IMR-90 (cell line): ENCODE measurements around the gene SLC47A2. TPM values are rescaled to one million over a fixed set of nuclear protein-coding genes. Genes with fewer than 3 reads are reported as not detected.

Source experiments
- ATAC-seq: fragments of 200-7000 bp; cut with Tn5 transposase; 2 replicates; pipeline ENCODE4 v1.9.1; 2020; ENCODE audit warnings: low read depth, mild to moderate bottlenecking, moderate library complexity
- BruUV-seq: library from RNA; stranded (reverse); fragments of 400-500 nt; replicated peaks from 2 replicates; lab custom pipeline; 2021; lab: Mats Ljungman, UMichigan
- CTCF ChIA-PET: fragments of 300-600 bp; formaldehyde crosslinking; extraction: SDS; loops from one replicate; lab custom pipeline; 2021; ENCODE audit warnings: antibody characterized with exemption; lab: Yijun Ruan, JAX
- POLR2A ChIA-PET: fragments of 300-600 bp; sonication (Branson Sonifier 250); formaldehyde crosslinking; loops from one replicate; lab custom pipeline; 2022; ENCODE audit warnings: antibody characterized with exemption; ENCODE audit not compliant: unreplicated experiment; lab: Charles Lee
- DNase-seq: peaks from one replicate; pipeline ENCODE4 v3.0.0; 2013
- H2AFZ ChIP-seq: replicated peaks from 2 replicates; pipeline ENCODE3; 2013; ENCODE audit warnings: low read length, mild to moderate bottlenecking; ENCODE audit not compliant: poor library complexity
- H2AK5ac ChIP-seq: 2 replicates; pipeline ENCODE4 v1.6.1; 2013; ENCODE audit warnings: low read depth, low read length, inconsistent platforms
- H2AK9ac ChIP-seq: replicated peaks from 2 replicates; pipeline ENCODE3; 2013; ENCODE audit warnings: mild to moderate bottlenecking, low read depth, low read length, moderate library complexity; ENCODE audit not compliant: poor library complexity
- H2BK120ac ChIP-seq: 2 replicates; pipeline ENCODE4 v1.6.1; 2013; ENCODE audit warnings: low read depth, low read length, inconsistent platforms
- H2BK15ac ChIP-seq: 3 replicates; pipeline ENCODE4 v1.6.1; 2013; ENCODE audit warnings: low read depth, low read length, inconsistent platforms
- H2BK20ac ChIP-seq: 2 replicates; pipeline ENCODE4 v1.6.1; 2013; ENCODE audit warnings: low read depth, mild to moderate bottlenecking, inconsistent platforms, low read length, moderate library complexity
- H2BK5ac ChIP-seq: 2 replicates; pipeline ENCODE4 v1.6.1; 2013; ENCODE audit warnings: mild to moderate bottlenecking, low read depth, low read length, inconsistent platforms; ENCODE audit not compliant: poor library complexity, severe bottlenecking
- H3K14ac ChIP-seq: replicated peaks from 2 replicates; pipeline ENCODE4 v1.6.1; 2013; ENCODE audit warnings: low read depth, low read length, inconsistent platforms
- H3K18ac ChIP-seq: 2 replicates; pipeline ENCODE4 v1.6.1; 2013; ENCODE audit warnings: low read depth, low read length, control low read depth
- H3K23ac ChIP-seq: 2 replicates; pipeline ENCODE4 v1.6.1; 2013; ENCODE audit warnings: low read depth, low read length, inconsistent platforms
- H3K27ac ChIP-seq: 2 replicates; pipeline ENCODE4 v1.5.1; 2013; ENCODE audit warnings: mild to moderate bottlenecking, control low read depth, low read length; ENCODE audit not compliant: insufficient read depth
- H3K27me3 ChIP-seq: 2 replicates; pipeline ENCODE4 v1.6.1; 2013; ENCODE audit warnings: low read length; ENCODE audit not compliant: control insufficient read depth, insufficient read depth
- H3K36me3 ChIP-seq: 2 replicates; pipeline ENCODE4 v1.6.1; 2013; ENCODE audit warnings: low read length, mixed read lengths; ENCODE audit not compliant: control insufficient read depth, insufficient read depth
- H3K4ac ChIP-seq: 2 replicates; pipeline ENCODE4 v1.6.1; 2013; ENCODE audit warnings: low read depth, low read length, inconsistent platforms
- H3K4me1 ChIP-seq: 2 replicates; pipeline ENCODE4 v1.6.1; 2013; ENCODE audit warnings: low read length, mixed read lengths; ENCODE audit not compliant: control insufficient read depth, insufficient read depth
- H3K4me2 ChIP-seq: 2 replicates; pipeline ENCODE4 v1.6.1; 2013; ENCODE audit warnings: low read depth, mild to moderate bottlenecking, control low read depth, low read length, moderate library complexity
- H3K4me3 ChIP-seq: 2 replicates; pipeline ENCODE4 v1.5.1; 2013; ENCODE audit warnings: low read depth, mild to moderate bottlenecking, control low read depth, low read length, moderate library complexity; ENCODE audit not compliant: insufficient read depth
- H3K56ac ChIP-seq: 2 replicates; pipeline ENCODE4 v1.6.1; 2013; ENCODE audit warnings: low read length, inconsistent platforms; ENCODE audit not compliant: insufficient read depth; ENCODE audit errors: extremely low read depth
- H3K79me1 ChIP-seq, 2 experiments: 2 replicates each; pipeline ENCODE4 v1.6.1; 2013; ENCODE audit warnings: low read length in 2 of 2, inconsistent platforms in 1 of 2, low read depth in 1 of 2
- H3K9ac ChIP-seq: 2 replicates; pipeline ENCODE4 v1.6.1; 2013; ENCODE audit warnings: low read depth, low read length, control low read depth
- H3K9me1 ChIP-seq: 2 replicates; pipeline ENCODE4 v1.6.1; 2013; ENCODE audit warnings: low read length, inconsistent platforms; ENCODE audit not compliant: insufficient read depth
- H3K9me3 ChIP-seq: 2 replicates; pipeline ENCODE4 v1.6.1; 2013; ENCODE audit warnings: low read length; ENCODE audit not compliant: control insufficient read depth, insufficient read depth
- H4K20me1 ChIP-seq: 2 replicates; pipeline ENCODE4 v1.6.1; 2013; ENCODE audit warnings: low read length, inconsistent platforms; ENCODE audit not compliant: insufficient read depth
- H4K5ac ChIP-seq: 2 replicates; pipeline ENCODE4 v1.6.1; 2013; ENCODE audit warnings: mild to moderate bottlenecking, low read depth, low read length, control low read depth
- H4K8ac ChIP-seq, 2 experiments: 2 replicates each; pipeline ENCODE4 v1.6.1; 2013; ENCODE audit warnings: low read depth in 2 of 2, low read length in 2 of 2, control low read depth in 1 of 2, inconsistent platforms in 1 of 2
- H4K91ac ChIP-seq: 2 replicates; pipeline ENCODE4 v1.6.1; 2013; ENCODE audit warnings: low read depth, low read length, inconsistent platforms; ENCODE audit not compliant: insufficient read depth
- FOS ChIP-seq: fragments of 150-350 bp; IDR thresholded peaks from 2 replicates; pipeline ENCODE4 v1.6.1; 2016; ENCODE audit warnings: low read depth, low read length
- MAFK ChIP-seq: IDR thresholded peaks from 2 replicates; pipeline ENCODE4 v1.6.1; 2012; ENCODE audit warnings: low read depth, low read length, improper control_type of control experiment
- WGBS, 2 experiments: methylation state at CpG; one replicate each; pipeline versions ENCODE4 v1.1.5 to v1.1.7; 2013; ENCODE audit warnings: missing lambda C conversion rate in 2 of 2; ENCODE audit not compliant: insufficient read length in 1 of 2; ENCODE audit errors: extremely low coverage in 2 of 2; 5-methylcytosine and 5-hydroxymethylcytosine counted together
- dilution Hi-C: fragments of 300-500 bp; cut with HindIII; formaldehyde crosslinking; loops from one replicate; pipeline ENCODE4 v1.14.3; 2018; ENCODE audit warnings: low sequenced_read_pairs; ENCODE audit not compliant: unreplicated experiment
- in situ Hi-C: fragments of 300-500 bp; cut with MboI; formaldehyde crosslinking; loops from 3 replicates; pipeline ENCODE4 v1.14.3; 2019; ENCODE audit warnings: low sequenced_read_pairs, inconsistent platforms, mixed read lengths
- intact Hi-C: fragments of 100-400 bp; cut with micrococcal nuclease; formaldehyde crosslinking; loops from 2 replicates; pipeline ENCODE4 v1.10.0; 2022
- polyA plus RNA-seq, 3 experiments: library from polyadenylated mRNA; depleted of rRNA; stranded (reverse); fragments of >200 nt; gene quantifications; 2 replicates each; pipeline ENCODE4 v1.2.3, GENCODE V29; 2012; ENCODE audit warnings: low replicate concordance in 1 of 3
- total RNA-seq: library from RNA; depleted of rRNA; stranded (reverse); fragments of >200 nt; gene quantifications from 2 replicates; pipeline ENCODE4 v1.2.3, GENCODE V29; 2012

Gene SLC47A2
- total and polyA plus RNA-seq, 2 of the 4 experiments (the other 2 are of a cell fraction): not detected

- Histone ChIP-seq H2BK120ac (no peak overlapping the region), H3K23ac (no peak overlapping the region), H4K5ac (no peak overlapping the region), H4K8ac (no peak overlapping the region), H2AK5ac (no peak overlapping the region), H3K27ac (no peak overlapping the region), H3K18ac (no peak overlapping the region), H2AFZ (no peak overlapping the region), H3K4me2 (no peak overlapping the region), H3K9ac (no peak overlapping the region), H3K79me1 (no peaks in the 10 kb centered on the region), H4K20me1 (no peaks in the 10 kb centered on the region), H3K9me3 (no peaks in the 10 kb centered on the region), H2BK15ac (no peak overlapping the region), H3K9me1 (no peaks in the 10 kb centered on the region), H3K27me3 (peaks cover 4% of the 10 kb centered on the region), H3K4ac (no peak overlapping the region), H4K91ac (no peak overlapping the region), H2AK9ac (no peak overlapping the region), H2BK20ac (no peak overlapping the region), H2BK5ac (no peak overlapping the region), H3K36me3 (peaks cover 2% of the 10 kb centered on the region; the same call in 1 of the 2 replicates), H3K4me1 (no peaks in the 10 kb centered on the region), H3K4me3 (no peak overlapping the region), H3K14ac (no peak overlapping the region), H3K56ac (no peak overlapping the region)
- intact Hi-C loops: no loop called here
- in situ Hi-C loops: no loop called here
- WGBS, 2 experiments: no CpG with 5 or more reads among the region's 3 CpGs
- no TSS peak for BruUV-seq
- dilution Hi-C loops: no loop called here
- no peak for ATAC-seq
- ChIA-PET POLR2A (interaction anchor here (1.1 kb wide), 1 partner anchor 9 kb away, joined by 4 read pairs; no protein-coding TSS in a partner anchor), CTCF (interaction anchor here (1.3 to 1.6 kb wide), 2 partner anchors 13 to 84 kb away, joined by 3 to 5 read pairs; partner anchors contain the start of gene ALDH3A2)
- TF ChIP-seq FOS (no peak), MAFK (0 out of 2 replicates have a peak, but pooled peaks have one; percentile 28)
- DNase-seq: no peak
Measured at GRCh38 chr17:19661121-19661520, 55.3 kb downstream of the SLC47A2 start.
